Smooth muscle cell (in vitro differentiated cells): ENCODE data around the gene ANXA2R. TPM values are rescaled to one million over a fixed set of nuclear protein-coding genes. Genes with fewer than 3 reads are reported as not detected.
"Not testable (repeated sequence)": the region's sequence is repeated elsewhere in the genome, so short reads cannot be mapped to it uniquely, and the experiment has no call there.

Experiments used
- DNase-seq: peaks from one replicate; lab custom pipeline; 2025; ENCODE audit not compliant: unreplicated experiment; lab: John Stamatoyannopoulos, UW
- H2AFZ ChIP-seq: fragments of 200-600 bp; sonication (generic); 2 replicates; pipeline ENCODE4 v1.6.0; 2016; ENCODE audit warnings: antibody characterized with exemption, low read depth, mild to moderate bottlenecking
- H3F3A ChIP-seq: fragments of 200-600 bp; sonication (generic); 2 replicates; pipeline ENCODE4 v1.6.0; 2017; ENCODE audit warnings: antibody characterized with exemption, low read depth
- H3K27ac ChIP-seq: fragments of 200-600 bp; sonication (generic); 2 replicates; pipeline ENCODE4 v1.5.1; 2016; ENCODE audit warnings: low read depth, mild to moderate bottlenecking
- H3K27me3 ChIP-seq: fragments of 200-600 bp; sonication (generic); 2 replicates; pipeline ENCODE4 v1.6.1; 2016; ENCODE audit warnings: low read depth, mild to moderate bottlenecking
- H3K36me3 ChIP-seq: fragments of 200-600 bp; sonication (generic); 2 replicates; pipeline ENCODE4 v1.5.1; 2016; ENCODE audit warnings: low read depth
- H3K4me1 ChIP-seq: fragments of 200-600 bp; sonication (generic); 2 replicates; pipeline ENCODE4 v1.5.1; 2016; ENCODE audit warnings: low read depth
- H3K4me2 ChIP-seq: fragments of 200-600 bp; sonication (generic); 2 replicates; pipeline ENCODE4 v1.6.0; 2016; ENCODE audit warnings: mild to moderate bottlenecking
- H3K4me3 ChIP-seq: fragments of 200-600 bp; sonication (generic); 2 replicates; pipeline ENCODE4 v1.5.1; 2016; ENCODE audit warnings: mild to moderate bottlenecking
- H3K79me2 ChIP-seq: fragments of 200-600 bp; sonication (generic); 2 replicates; pipeline ENCODE4 v1.6.0; 2016; ENCODE audit warnings: low read depth, mild to moderate bottlenecking
- H3K9ac ChIP-seq: fragments of 200-600 bp; sonication (generic); 2 replicates; pipeline ENCODE4 v1.6.0; 2016; ENCODE audit warnings: low read depth
- H3K9me3 ChIP-seq: fragments of 200-600 bp; sonication (generic); replicated peaks from 2 replicates; pipeline ENCODE4 v1.5.1; 2016; ENCODE audit warnings: low read depth
- H4K20me1 ChIP-seq: fragments of 200-600 bp; sonication (generic); 2 replicates; pipeline ENCODE4 v1.6.0; 2016; ENCODE audit warnings: low read depth
- WGBS: methylation state at CpG from one replicate; pipeline ENCODE4 v1.1.7; 2016; ENCODE audit warnings: low lambda C conversion rate; 5-methylcytosine and 5-hydroxymethylcytosine counted together
- polyA plus RNA-seq: library from polyadenylated mRNA; unstranded; fragments of >200 nt; fragmentation: Nextera tagmentation; extraction: Ambion mirVana; gene quantifications from 2 replicates; pipeline ENCODE4 v1.2.1, GENCODE V29; 2016
- total RNA-seq: library from RNA; depleted of rRNA; stranded (reverse); fragments of >200 nt; gene quantifications from 2 replicates; pipeline ENCODE4 v1.2.3, GENCODE V29; 2014
- TF ChIP-seq, protein P1 (sequence below): fragments of 200-600 bp; sonication (generic); IDR thresholded peaks from 2 replicates; pipeline ENCODE4 v1.5.1; 2017; ENCODE audit warnings: borderline replicate concordance, mild to moderate bottlenecking, antibody characterized with exemption; ENCODE audit not compliant: insufficient read depth, poor library complexity, severe bottlenecking

Gene ANXA2R
- total and polyA plus RNA-seq, 2 experiments from 2014 or later, result 0.83 to 1.5 TPM

GRCh38 chr5:43061352-43062075 is 21.4 kb upstream of the ANXA2R start:
- Histone ChIP-seq H3K4me1 (no peaks in the 10 kb centered on the region), H3K79me2 (peaks cover 28% of the 10 kb centered on the region), H3K4me3 (no peak overlapping the region), H3K9ac (no peak overlapping the region), H3F3A (peaks cover 15% of the 10 kb centered on the region), H3K27me3 (no peaks in the 10 kb centered on the region), H3K27ac (no peak overlapping the region), H3K9me3 (no peaks in the 10 kb centered on the region), H2AFZ (no peak overlapping the region), H3K36me3 (no peaks in the 10 kb centered on the region), H4K20me1 (no peaks in the 10 kb centered on the region), H3K4me2 (no peak overlapping the region)
- TF ChIP-seq, protein P1, sequence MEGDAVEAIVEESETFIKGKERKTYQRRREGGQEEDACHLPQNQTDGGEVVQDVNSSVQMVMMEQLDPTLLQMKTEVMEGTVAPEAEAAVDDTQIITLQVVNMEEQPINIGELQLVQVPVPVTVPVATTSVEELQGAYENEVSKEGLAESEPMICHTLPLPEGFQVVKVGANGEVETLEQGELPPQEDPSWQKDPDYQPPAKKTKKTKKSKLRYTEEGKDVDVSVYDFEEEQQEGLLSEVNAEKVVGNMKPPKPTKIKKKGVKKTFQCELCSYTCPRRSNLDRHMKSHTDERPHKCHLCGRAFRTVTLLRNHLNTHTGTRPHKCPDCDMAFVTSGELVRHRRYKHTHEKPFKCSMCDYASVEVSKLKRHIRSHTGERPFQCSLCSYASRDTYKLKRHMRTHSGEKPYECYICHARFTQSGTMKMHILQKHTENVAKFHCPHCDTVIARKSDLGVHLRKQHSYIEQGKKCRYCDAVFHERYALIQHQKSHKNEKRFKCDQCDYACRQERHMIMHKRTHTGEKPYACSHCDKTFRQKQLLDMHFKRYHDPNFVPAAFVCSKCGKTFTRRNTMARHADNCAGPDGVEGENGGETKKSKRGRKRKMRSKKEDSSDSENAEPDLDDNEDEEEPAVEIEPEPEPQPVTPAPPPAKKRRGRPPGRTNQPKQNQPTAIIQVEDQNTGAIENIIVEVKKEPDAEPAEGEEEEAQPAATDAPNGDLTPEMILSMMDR, result no peak
- no peak for DNase-seq
- 92% methylated on average over 5 of the region's 5 CpGs for WGBS

GRCh38 chr5:43060020-43060419 is 19.9 kb upstream of the ANXA2R start:
- H2AFZ ChIP-seq, H3K4me3 ChIP-seq: not testable (repeated sequence)
- WGBS, result 100% methylated on average over 2 of the region's 2 CpGs

DNA sequence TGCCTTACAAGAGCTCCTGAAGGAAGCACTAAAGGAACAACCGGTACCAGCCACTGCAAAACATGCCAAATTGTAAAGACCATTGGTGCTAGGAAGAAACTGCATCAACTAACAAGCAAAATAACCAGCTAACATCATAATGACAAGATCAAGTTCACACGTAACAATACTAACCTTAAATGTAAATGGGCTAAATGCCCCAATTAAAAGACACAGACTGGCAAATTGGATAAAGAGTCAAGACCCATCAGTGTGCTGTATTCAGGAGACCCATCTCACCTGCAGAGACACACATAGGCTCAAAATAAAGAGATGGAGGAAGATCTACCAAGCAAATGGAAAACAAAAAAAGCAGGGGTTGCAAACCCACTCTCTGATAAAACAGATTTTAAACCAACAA is 15.0 kb upstream of the ANXA2R start:
- not testable (repeated sequence) for H3K27ac ChIP-seq, DNase-seq, H3F3A ChIP-seq, H3K4me1 ChIP-seq, H3K9me3 ChIP-seq, H4K20me1 ChIP-seq, H3K9ac ChIP-seq, H2AFZ ChIP-seq, H3K4me2 ChIP-seq, H3K36me3 ChIP-seq, H3K4me3 ChIP-seq, H3K27me3 ChIP-seq
- peaks cover 42% of the 10 kb centered on the region for H3K79me2 ChIP-seq
- 98% methylated on average over 2 of the region's 2 CpGs for WGBS

More at GRCh38 chr5:43060020-43060419, 19.9 kb upstream of the ANXA2R start:
- H3K4me2 ChIP-seq, H4K20me1 ChIP-seq, H3K9ac ChIP-seq, H3K9me3 ChIP-seq, H3K27me3 ChIP-seq, H3F3A ChIP-seq, H3K36me3 ChIP-seq, H3K27ac ChIP-seq, DNase-seq, H3K4me1 ChIP-seq: not testable (repeated sequence)
- peaks cover 39% of the 10 kb centered on the region for H3K79me2 ChIP-seq

- TF ChIP-seq, protein P1, result no peak
- no peaks in the 10 kb centered on the region for H3K27me3 ChIP-seq
- H4K20me1 ChIP-seq, result no peaks in the 10 kb centered on the region
- H3F3A ChIP-seq, result no peaks in the 10 kb centered on the region
- H3K9me3 ChIP-seq, result no peaks in the 10 kb centered on the region
- no peaks in the 10 kb centered on the region for H3K36me3 ChIP-seq
- H3K9ac ChIP-seq, result no peak overlapping the region
- H3K4me2 ChIP-seq, result no peak overlapping the region
- H3K4me3 ChIP-seq, result no peak overlapping the region
- no peak overlapping the region for H2AFZ ChIP-seq
- peaks cover 44% of the 10 kb centered on the region for H3K79me2 ChIP-seq
- WGBS, result 89% methylated on average over 2 of the region's 2 CpGs
- no peak overlapping the region for H3K27ac ChIP-seq
- H3K4me1 ChIP-seq, result no peaks in the 10 kb centered on the region
- no peak for DNase-seq
Measured at GRCh38 chr5:43051684-43052083, 11.6 kb upstream of the ANXA2R start.
